HG03064 (cell line): ENCODE data around the gene CYP4V2.

Experiments used
- ATAC-seq: cut with Tn5 transposase; IDR thresholded peaks from one replicate; pipeline ENCODE4 v1.9.1; 2021; ENCODE audit warnings: low read depth; ENCODE audit not compliant: unreplicated experiment

The CYP4V2 gene

GRCh38 chr4:186191200-186192065 lies at the start of gene CYP4V2:
TSS of gene CYP4V2 (plus strand) at chr4:186191567. CDS start at chr4:186191824, 257 bp downstream.
- peak; percentile 87 for ATAC-seq

DNA sequence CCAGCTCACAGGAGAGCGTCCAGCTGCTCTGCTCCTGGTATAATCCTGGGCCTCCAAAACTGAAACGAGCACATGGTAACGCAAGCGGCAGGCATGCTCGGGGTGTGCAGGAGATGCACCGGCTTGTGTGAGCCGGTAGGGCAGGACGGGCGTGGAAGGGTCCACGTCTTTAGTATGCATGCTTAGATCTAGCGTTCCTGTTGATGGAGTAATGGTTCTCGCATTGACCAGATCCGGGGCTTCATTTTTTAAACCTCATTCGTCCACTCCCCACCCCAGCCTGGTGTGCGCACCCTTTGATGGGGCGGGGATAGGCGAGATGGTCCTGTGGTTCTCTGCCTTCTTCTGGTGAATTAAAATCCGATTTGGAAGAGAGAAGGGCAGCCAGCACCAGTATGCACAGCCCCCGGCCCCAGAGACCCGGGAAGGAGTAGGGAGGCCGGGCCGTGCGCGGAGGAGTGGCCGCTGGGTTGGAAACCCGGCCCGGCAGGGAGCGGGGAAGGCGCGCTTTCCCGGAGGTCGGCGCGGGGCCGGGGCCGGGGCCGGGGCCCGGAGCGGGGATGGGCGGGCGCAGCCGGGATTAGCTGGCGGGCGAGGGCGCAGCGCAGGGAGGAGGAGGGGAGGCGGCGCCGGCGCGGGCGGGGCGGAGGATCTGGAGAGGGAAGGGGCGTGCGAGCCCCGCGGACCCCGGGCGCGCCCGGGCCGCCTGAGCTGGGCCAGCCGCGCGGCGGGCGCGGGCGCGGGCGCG lies 47.0 kb upstream of the CYP4V2 start:
- ATAC-seq = no peak

- ATAC-seq = no peak
Measured at GRCh38 chr4:186144946-186145569, 46.3 kb upstream of the CYP4V2 start.

GRCh38 chr4:186146458-186146857 lies 44.9 kb upstream of the CYP4V2 start:
- ATAC-seq = no peak

DNA sequence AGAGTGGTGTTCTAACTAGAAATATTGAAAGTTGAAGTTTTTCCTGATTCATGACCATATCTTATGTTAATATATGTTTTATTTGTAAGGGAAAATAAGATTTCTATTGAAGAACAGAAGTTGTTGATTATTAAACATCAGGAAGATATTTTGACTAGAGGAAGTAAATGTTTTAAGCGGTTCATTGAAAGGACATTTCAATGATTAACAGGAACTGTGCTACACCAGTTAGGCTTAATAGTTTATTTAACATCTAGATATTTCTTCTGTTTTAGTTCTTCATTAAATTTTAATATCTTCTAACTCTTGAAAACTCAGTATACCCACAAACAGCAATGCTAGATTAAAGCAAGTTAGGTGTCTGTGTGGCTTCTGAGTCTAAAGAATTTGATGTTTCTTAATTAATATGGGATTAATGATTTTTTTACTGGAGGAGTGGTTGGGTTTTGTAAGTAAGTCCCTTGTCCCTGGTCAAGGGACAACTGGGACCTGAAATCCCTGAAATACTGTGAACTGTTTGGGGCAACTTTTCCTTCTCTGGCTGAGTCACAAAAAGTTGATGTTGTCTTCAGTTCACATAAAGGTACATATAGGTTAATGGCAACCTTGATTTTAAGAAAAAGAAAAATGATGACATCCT lies 42.9 kb upstream of the CYP4V2 start:
- ATAC-seq = no peak

- no peak for ATAC-seq
Measured at GRCh38 chr4:186149872-186150271, 41.5 kb upstream of the CYP4V2 start.

GRCh38 chr4:186150926-186151325 lies 40.4 kb upstream of the CYP4V2 start:
- no peak for ATAC-seq

DNA sequence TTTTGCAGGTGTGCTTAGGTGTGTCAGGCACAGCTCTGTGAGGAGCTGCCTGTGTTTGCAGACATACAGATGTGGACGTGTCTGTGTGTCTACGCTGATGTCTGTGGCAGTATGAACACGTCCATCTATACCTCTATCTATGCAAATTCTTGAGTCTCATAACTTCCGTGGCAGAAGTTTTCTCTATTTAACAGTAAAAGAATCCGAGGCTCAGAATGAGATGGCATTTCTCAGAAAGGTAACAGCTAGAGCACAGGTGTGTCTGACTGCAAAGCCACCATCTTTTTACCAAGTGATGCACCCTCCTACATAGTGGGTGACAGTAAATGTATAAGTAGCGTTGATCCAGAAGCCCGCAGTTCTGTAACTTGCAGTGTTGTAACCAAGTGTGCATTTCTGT lies 39.9 kb upstream of the CYP4V2 start:
- no peak for ATAC-seq

DNA sequence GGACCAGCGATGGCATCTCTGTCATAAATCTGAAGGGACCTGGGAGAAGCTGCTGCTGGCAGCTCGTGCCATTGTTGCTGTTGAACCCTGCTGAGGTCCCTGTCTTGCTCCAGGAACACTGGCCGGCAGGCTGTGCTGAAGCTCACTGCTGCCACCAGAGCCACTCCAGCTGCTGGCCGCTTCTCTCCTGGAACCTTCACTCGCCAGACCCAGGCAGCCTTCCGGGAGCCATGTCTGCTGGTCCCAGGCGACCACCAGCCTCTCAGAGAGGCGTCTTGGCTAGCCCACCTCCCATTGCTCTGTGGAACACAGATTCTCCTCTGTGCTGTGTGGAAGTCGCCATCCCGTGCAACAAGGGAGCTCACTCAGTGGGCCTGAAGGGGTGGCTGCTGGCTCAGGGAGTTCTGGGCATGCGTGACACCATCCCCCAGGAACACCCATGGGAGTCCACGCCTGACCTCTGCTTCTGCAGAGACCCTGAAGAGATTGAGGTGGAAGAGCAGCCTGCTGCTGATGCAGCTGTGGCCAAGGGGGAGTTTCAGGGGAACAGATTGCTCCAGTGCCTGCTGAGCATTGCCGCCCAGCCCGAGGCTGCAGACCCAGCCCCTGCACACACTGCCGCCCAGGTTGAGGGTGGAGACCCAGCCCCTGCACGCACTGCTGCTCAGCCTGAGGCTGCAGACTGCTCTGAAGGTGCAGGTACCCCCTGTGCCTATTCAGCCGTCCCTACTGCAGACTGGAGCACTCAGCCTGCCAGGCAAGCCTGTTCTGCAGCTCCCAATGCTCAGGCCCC lies 33.1 kb upstream of the CYP4V2 start:
- ATAC-seq = no peak

- no peak for ATAC-seq
Measured at GRCh38 chr4:186158966-186159365, 32.4 kb upstream of the CYP4V2 start.

- ATAC-seq = no peak
Measured at GRCh38 chr4:186159613-186160012, 31.8 kb upstream of the CYP4V2 start.

GRCh38 chr4:186161138-186161537 lies 30.2 kb upstream of the CYP4V2 start:
- peak; percentile 99 for ATAC-seq

- no peak for ATAC-seq
Measured at GRCh38 chr4:186166852-186167512, 24.4 kb upstream of the CYP4V2 start.

- ATAC-seq = no peak
Measured at GRCh38 chr4:186167605-186168004, 23.8 kb upstream of the CYP4V2 start.

DNA sequence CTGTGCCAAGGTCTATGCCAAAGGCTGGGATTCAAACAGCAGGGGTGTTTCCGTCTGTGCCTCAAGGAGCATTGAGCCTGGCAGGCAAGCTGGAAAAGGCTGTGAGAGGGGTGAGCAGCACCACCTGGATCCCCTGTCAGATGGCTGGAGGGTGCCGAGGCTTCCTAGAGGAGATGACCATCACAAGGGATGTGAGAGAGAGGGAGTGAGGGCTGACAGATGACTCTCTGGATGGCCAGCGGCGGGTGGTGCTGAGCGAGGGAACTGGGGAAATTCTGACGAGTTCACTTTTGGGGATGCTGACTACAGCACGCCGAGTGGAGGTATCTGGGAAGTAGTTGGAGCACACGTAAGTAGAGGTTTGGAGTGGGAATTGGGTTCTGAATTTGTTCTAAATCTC lies 22.6 kb upstream of the CYP4V2 start:
- ATAC-seq = no peak

DNA sequence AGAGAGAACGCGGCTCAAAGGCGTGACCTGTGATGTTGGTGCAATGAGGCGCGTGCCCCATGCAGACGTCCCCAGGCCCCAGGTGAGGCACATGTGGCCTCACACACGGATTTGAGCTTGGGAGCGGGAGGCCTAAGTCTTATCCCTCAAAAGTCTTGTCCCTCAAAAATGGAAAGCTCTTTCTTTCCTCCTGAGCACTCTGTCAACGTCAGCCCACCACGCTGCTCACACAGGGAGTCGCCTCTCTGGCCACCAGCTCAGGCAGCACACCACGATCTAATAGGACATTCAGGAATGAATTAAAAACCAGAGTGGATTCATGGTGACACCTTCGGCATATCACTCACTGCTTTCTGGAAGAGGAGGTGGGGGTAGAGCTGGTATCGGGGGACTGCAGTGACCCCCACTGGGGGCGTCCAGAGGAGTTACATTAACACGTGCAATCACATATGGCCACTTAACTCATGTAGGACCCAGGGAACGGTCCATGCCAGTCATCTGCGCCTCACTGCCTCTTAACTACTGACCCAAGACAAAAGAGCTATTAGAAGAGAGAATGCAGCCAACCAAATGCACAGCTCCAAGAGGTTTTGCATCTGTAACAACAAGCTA lies 21.9 kb upstream of the CYP4V2 start:
- no peak for ATAC-seq

GRCh38 chr4:186169945-186170802 lies 21.2 kb upstream of the CYP4V2 start:
- ATAC-seq = no peak

- ATAC-seq = no peak
Measured at GRCh38 chr4:186170966-186171365, 20.4 kb upstream of the CYP4V2 start.
